Cardiac muscle cell (in vitro differentiated cells and primary cell): ENCODE measurements around the gene RPL37. TPM values are rescaled to one million over a fixed set of nuclear protein-coding genes. Genes with fewer than 3 reads are reported as not detected.
"Not testable (repeated sequence)": the region's sequence is repeated elsewhere in the genome, so short reads cannot be mapped to it uniquely, and the experiment has no call there.

Experiments used
- DNase-seq, 2 donors: peaks; one replicate each; pipeline versions ENCODE4 v3.0.0 to v3.0.0-alpha.2; 2010 to 2017; ENCODE audit warnings: low read depth in 1 of 2, low spot score in 1 of 2
- H3K27ac ChIP-seq: fragments of 200-600 bp; sonication (generic); 2 replicates; pipeline ENCODE4 v1.5.1; 2016
- H3K27me3 ChIP-seq: fragments of 200-600 bp; sonication (generic); 2 replicates; pipeline ENCODE4 v1.6.0; 2016; ENCODE audit warnings: control low read depth
- H3K36me3 ChIP-seq: fragments of 200-600 bp; sonication (generic); 2 replicates; pipeline ENCODE4 v1.5.1; 2016; ENCODE audit warnings: control low read depth
- H3K4me1 ChIP-seq: fragments of 200-600 bp; sonication (generic); 2 replicates; pipeline ENCODE4 v1.8.1; 2017; ENCODE audit warnings: low read depth, mild to moderate bottlenecking, mixed run types
- H3K4me3 ChIP-seq: fragments of 200-600 bp; sonication (generic); 2 replicates; pipeline ENCODE4 v1.5.1; 2016; ENCODE audit warnings: mild to moderate bottlenecking
- H3K9me3 ChIP-seq: fragments of 200-600 bp; sonication (generic); 2 replicates; pipeline ENCODE4 v1.5.1; 2017; ENCODE audit warnings: low read depth, mild to moderate bottlenecking, control low read depth
- polyA plus RNA-seq: library from polyadenylated mRNA; unstranded; fragments of >200 nt; fragmentation: Nextera tagmentation; extraction: Ambion mirVana; gene quantifications from 2 replicates; pipeline ENCODE4 v1.2.1, GENCODE V29; 2016
- total RNA-seq: library from RNA; depleted of rRNA; stranded (reverse); fragments of >200 nt; gene quantifications from 2 replicates; pipeline ENCODE4 v1.2.3, GENCODE V29; 2016
- TF ChIP-seq, protein P1 (sequence below): IDR thresholded peaks from 2 replicates; pipeline ENCODE4 v1.5.1; 2012; ENCODE audit warnings: low read depth, mild to moderate bottlenecking, low read length

RPL37 gene
- total and polyA plus RNA-seq, 2 experiments from 2014 or later: 115 to 473 TPM

DNA sequence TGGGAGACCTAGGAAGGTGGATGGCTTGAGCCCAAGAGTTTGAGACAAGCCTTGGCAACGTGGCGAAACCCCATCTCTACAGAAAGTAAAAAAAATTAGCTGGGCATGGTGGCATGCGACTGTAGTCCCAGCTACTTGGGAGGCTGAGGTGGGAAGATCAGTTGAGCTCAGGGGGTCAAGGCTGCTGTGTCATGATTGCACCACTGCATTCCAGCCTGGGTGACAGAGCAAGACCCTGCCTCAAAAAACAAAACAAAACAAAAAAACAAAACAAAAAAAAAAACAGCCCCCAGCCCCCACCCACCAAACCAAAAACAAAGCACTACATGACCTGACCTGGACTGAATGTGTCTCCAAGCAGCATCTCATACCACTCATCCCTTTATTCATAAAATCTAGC lies 40.9 kb upstream of the RPL37 start:
- H3K4me3 ChIP-seq: no peak overlapping the region
- H3K27ac ChIP-seq: no peak overlapping the region
- DNase-seq: no peak
- H3K36me3 ChIP-seq: no peaks in the 10 kb centered on the region
- no peaks in the 10 kb centered on the region for H3K4me1 ChIP-seq
- no peaks in the 10 kb centered on the region for H3K9me3 ChIP-seq
- TF ChIP-seq, protein P1, sequence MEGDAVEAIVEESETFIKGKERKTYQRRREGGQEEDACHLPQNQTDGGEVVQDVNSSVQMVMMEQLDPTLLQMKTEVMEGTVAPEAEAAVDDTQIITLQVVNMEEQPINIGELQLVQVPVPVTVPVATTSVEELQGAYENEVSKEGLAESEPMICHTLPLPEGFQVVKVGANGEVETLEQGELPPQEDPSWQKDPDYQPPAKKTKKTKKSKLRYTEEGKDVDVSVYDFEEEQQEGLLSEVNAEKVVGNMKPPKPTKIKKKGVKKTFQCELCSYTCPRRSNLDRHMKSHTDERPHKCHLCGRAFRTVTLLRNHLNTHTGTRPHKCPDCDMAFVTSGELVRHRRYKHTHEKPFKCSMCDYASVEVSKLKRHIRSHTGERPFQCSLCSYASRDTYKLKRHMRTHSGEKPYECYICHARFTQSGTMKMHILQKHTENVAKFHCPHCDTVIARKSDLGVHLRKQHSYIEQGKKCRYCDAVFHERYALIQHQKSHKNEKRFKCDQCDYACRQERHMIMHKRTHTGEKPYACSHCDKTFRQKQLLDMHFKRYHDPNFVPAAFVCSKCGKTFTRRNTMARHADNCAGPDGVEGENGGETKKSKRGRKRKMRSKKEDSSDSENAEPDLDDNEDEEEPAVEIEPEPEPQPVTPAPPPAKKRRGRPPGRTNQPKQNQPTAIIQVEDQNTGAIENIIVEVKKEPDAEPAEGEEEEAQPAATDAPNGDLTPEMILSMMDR: no peak
- H3K27me3 ChIP-seq: no peaks in the 10 kb centered on the region

DNA sequence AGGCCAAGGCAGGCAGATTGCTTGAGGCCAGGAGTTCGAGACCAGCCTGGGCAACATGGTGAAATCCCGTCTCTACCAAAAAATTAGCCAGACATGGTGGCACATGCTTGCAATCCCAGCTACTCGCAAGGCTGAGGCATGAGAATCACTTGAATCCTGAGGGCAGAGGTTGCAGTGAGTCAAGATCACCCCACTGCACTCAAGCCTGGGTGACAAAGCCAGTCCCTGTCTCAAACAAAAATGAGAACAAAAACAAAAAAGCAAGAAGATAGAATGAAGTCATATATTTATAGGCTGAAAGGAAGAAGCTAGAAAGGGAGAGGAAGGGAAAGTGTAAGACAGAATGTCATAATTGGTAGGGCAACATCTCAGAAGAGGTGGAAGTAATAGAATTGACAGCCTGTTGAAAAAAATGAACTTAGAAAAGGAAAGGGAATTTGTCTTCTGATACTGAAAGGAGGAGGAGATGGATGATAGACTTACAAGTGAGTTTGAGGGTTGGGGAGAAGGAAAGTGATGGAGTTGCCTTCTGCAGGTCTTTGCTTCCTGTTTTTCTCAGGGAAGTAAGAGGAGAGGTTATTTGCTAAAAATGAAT lies 38.4 kb upstream of the RPL37 start:
- no peaks in the 10 kb centered on the region for H3K9me3 ChIP-seq
- no peaks in the 10 kb centered on the region for H3K4me1 ChIP-seq
- DNase-seq: no peak
- H3K27me3 ChIP-seq: no peaks in the 10 kb centered on the region
- no peak overlapping the region for H3K27ac ChIP-seq
- H3K4me3 ChIP-seq: no peak overlapping the region
- H3K36me3 ChIP-seq: no peaks in the 10 kb centered on the region
- TF ChIP-seq, protein P1: no peak

DNA sequence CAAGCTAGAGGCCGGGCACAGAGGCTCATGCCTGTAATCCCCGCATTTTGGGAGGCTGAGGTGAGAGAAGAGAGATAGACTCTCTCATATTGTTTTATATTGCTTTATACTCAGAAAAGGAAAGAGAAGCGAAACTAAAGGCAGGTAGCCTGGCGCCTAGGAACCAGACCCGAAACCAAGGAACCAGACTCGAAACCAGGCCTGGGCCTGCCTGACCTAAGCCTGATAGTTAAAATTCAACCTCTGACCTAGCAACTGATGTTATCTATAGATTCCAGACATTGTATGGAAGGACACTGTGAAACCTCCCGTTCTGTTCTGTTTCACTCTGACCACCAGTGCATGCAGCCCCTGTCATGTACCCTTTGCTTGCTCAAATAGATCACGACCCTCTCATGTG lies 37.2 kb upstream of the RPL37 start:
- not testable (repeated sequence) for H3K9me3 ChIP-seq, H3K27ac ChIP-seq, H3K27me3 ChIP-seq, H3K4me3 ChIP-seq, H3K36me3 ChIP-seq, H3K4me1 ChIP-seq, DNase-seq

DNA sequence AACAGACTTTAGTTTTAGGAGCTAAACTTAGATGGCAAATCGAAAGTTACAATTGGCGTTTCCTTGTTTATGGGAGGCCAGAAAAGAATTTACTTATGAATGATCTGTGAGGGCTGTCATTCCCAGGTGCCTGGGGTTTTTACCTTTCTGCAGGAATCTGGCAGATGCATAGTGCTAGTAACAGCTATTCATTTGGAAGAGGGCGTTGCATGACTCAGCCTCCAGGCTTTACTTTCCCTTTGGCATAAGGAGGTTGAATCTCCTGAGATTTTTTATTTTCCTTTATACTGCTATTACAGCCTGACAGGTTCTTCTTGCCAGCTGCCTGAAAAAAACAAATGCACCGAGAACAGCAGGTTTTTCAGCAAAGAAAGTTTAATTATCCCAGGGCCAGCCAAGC lies 36.2 kb upstream of the RPL37 start:
- Histone ChIP-seq H3K9me3 (no peaks in the 10 kb centered on the region), H3K4me3 (no peak overlapping the region), H3K36me3 (no peaks in the 10 kb centered on the region), H3K4me1 (no peaks in the 10 kb centered on the region), H3K27me3 (no peaks in the 10 kb centered on the region), H3K27ac (no peak overlapping the region)
- peak in 1 of 2 donors; percentile 3 for DNase-seq
- TF ChIP-seq, protein P1: no peak

DNA sequence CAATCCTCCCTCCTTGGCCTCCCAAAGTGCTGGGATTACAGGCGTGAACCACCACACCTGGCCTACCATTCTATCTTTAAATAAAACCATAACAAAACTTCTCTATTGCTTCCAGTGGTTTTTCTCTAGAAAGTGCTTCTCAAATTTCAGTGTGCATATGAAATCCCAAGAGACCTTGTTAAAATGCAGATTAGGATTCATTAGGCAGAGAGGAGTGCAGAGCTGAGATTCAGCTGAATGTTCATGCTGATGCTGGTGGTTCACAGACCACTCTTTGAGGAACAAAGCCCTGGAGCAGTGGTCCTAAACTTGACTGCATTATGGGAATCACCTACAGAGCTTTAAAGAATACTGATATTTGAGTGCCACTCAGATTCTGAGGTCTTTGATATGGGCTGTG lies 34.4 kb upstream of the RPL37 start:
- H3K9me3 ChIP-seq: no peaks in the 10 kb centered on the region

DNA sequence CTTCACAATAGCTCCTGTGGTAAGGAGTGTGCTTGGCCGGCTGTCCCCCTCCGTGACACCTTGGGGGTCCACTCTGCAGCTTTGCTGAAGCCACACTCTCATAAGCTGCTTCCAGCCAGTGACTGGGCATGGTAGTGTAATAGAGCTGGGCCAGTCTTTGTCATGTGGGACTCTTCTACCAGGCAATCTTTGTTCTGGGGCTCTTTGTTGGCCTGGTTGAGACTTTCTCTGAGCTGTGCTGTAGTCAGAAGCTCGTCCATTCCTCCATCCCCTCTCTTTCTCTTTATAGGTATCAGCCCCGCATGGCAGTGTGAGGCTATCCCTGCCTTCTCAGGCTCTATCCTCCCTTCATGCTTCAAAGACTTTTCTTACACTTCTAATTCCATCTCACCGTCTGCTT lies 31.8 kb upstream of the RPL37 start:
- Histone ChIP-seq H3K27ac (no peak overlapping the region), H3K36me3 (no peaks in the 10 kb centered on the region), H3K4me3 (no peak overlapping the region), H3K9me3 (no peaks in the 10 kb centered on the region), H3K4me1 (no peaks in the 10 kb centered on the region), H3K27me3 (no peaks in the 10 kb centered on the region)
- no peak for DNase-seq
- TF ChIP-seq, protein P1: no peak

More for the DNA sequence above, 34.4 kb upstream of the RPL37 start:
- no peak overlapping the region for H3K4me3 ChIP-seq
- no peak overlapping the region for H3K27ac ChIP-seq
- TF ChIP-seq, protein P1: no peak
- no peaks in the 10 kb centered on the region for H3K36me3 ChIP-seq
- no peak for DNase-seq
- no peaks in the 10 kb centered on the region for H3K4me1 ChIP-seq
- no peaks in the 10 kb centered on the region for H3K27me3 ChIP-seq

DNA sequence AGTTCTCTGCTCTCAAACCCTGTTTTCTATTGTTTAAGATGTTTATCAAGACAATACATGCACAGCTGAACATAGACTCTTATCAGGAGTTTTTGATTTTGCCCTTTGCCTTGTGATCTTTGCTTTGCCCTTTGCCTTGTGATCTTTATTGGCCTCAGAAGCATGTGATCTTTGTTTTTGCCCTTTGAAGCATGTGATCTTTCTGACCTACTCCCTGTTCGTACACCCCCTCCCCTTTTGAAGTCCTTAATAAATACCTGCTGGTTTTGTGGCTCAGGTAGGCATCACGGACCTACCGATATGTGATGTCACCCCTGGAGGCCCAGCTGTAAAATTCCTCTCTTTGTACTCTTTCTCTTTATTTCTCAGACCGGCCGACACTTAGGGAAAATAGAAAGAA lies 30.0 kb upstream of the RPL37 start:
- not testable (repeated sequence) for H3K4me3 ChIP-seq, H3K27me3 ChIP-seq, H3K27ac ChIP-seq, DNase-seq, H3K36me3 ChIP-seq, H3K9me3 ChIP-seq, H3K4me1 ChIP-seq
